ENCODE results near the gene NELFA.

GRCh38 chr4:1978741-1979476 lies 29.9 kb downstream of the NELFA start:
- TF ChIP-seq ZFX (IDR thresholded peaks at IDR 0.05) (no peak), CTCF (IDR thresholded peaks at IDR 0.05 in 2 of 3, conservative IDR thresholded peaks at IDR 0.05 in 1 of 3; ENCODE audit: borderline replicate concordance in 1 of 3, insufficient read depth in 1 of 3, low read depth in 2 of 3, low read length in 2 of 3) (no peak), RAD21 (IDR thresholded peaks at IDR 0.05; ENCODE audit: low read depth) (no peak), REST (IDR thresholded peaks at IDR 0.05; ENCODE audit: low read depth) (no peak), ZNF274 (IDR thresholded peaks at IDR 0.05; ENCODE audit: low read depth, low read length) (no peak), POLR2A (IDR thresholded peaks at IDR 0.05; ENCODE audit: borderline replicate concordance, extremely low read depth, insufficient read depth, insufficient read length) (no peak), YY1 (IDR thresholded peaks at IDR 0.05; ENCODE audit: extremely low read depth, insufficient replicate concordance, low read depth, low read length) (no peak), EZH2phosphoT487 (IDR thresholded peaks at IDR 0.05; ENCODE audit: borderline replicate concordance) (no peak)

Measured in HCT116 (cell line).